Activated CD4-positive, alpha-beta T cell treated with anti-CD3 and anti-CD28 coated beads for 36 hours (primary cell): ENCODE results near the gene FCRL3. TPM values are rescaled to one million over a fixed set of nuclear protein-coding genes. Genes with fewer than 3 reads are reported as not detected.
A peak's percentile ranks its signal among the peaks of the same experiment; 100 is the strongest.

Source experiments
- ATAC-seq: fragments of 200-7000 bp; cut with Tn5 transposase; one replicate; pipeline ENCODE4 v1.10.0; 2021; ENCODE audit warnings: mild to moderate bottlenecking, moderate library complexity
- CTCF ChIA-PET: fragments of 350-600 bp; sonication (Branson Sonifier 250); formaldehyde crosslinking; loops from one replicate; lab custom pipeline; 2021; ENCODE audit warnings: antibody characterized with exemption; lab: Charles Lee
- POLR2A ChIA-PET: fragments of 350-600 bp; sonication (Branson Sonifier 250); formaldehyde crosslinking; loops from one replicate; lab custom pipeline; 2021; ENCODE audit warnings: antibody characterized with exemption, inconsistent platforms; lab: Charles Lee
- DNase-seq: peaks from one replicate; pipeline ENCODE4 v3.0.0-alpha.2; 2020
- H3K27ac Mint-ChIP-seq: one replicate; pipeline ENCODE4 v1.8.0; 2021; ENCODE audit warnings: mixed read lengths
- H3K27me3 Mint-ChIP-seq: one replicate; pipeline ENCODE4 v1.8.0; 2021; ENCODE audit warnings: mixed read lengths
- H3K36me3 Mint-ChIP-seq: one replicate; pipeline ENCODE4 v1.8.0; 2021; ENCODE audit warnings: low read depth, mixed read lengths
- H3K4me1 Mint-ChIP-seq: one replicate; pipeline ENCODE4 v1.8.0; 2021; ENCODE audit warnings: mixed read lengths
- H3K4me3 Mint-ChIP-seq: one replicate; pipeline ENCODE4 v1.8.0; 2021; ENCODE audit warnings: mild to moderate bottlenecking, moderate library complexity, mixed read lengths
- H3K9me3 Mint-ChIP-seq: one replicate; pipeline ENCODE4 v1.8.0; 2021; ENCODE audit warnings: low read depth, mixed read lengths
- intact Hi-C, 2 experiments: fragments of 100-400 bp; cut with DNase I in 1 of 2; cut with micrococcal nuclease in 1 of 2; formaldehyde crosslinking; loops; one replicate each; pipeline versions ENCODE4 v1.14.2 to v1.15.1; 2022 to 2024; cut with DNase I, micrococcal nuclease
- total RNA-seq, 2 experiments: library from RNA; stranded (reverse); gene quantifications; one replicate each; pipeline ENCODE4 v1.2.3, GENCODE V29; 2021

Gene FCRL3
- total RNA-seq, 2 experiments from 2014 or later: 1.1 to 1.2 TPM

- no peak overlapping the region for H3K27ac Mint-ChIP-seq
- H3K4me1 Mint-ChIP-seq: no peaks in the 10 kb centered on the region
- no peak overlapping the region for H3K4me3 Mint-ChIP-seq
- ChIA-PET POLR2A (no interaction called here), CTCF (interaction anchor here (0.9 kb wide), 1 partner anchor 15 kb away, joined by 3 read pairs; no protein-coding TSS in a partner anchor)
- ATAC-seq (no peak), DNase-seq (no peak)
- no peaks in the 10 kb centered on the region for H3K27me3 Mint-ChIP-seq
- intact Hi-C loops: no loop called here
- H3K36me3 Mint-ChIP-seq: no peaks in the 10 kb centered on the region
- no peaks in the 10 kb centered on the region for H3K9me3 Mint-ChIP-seq
These were observed 11.2 kb upstream of the FCRL3 start for GRCh38 chr1:157711802-157712201.

DNA sequence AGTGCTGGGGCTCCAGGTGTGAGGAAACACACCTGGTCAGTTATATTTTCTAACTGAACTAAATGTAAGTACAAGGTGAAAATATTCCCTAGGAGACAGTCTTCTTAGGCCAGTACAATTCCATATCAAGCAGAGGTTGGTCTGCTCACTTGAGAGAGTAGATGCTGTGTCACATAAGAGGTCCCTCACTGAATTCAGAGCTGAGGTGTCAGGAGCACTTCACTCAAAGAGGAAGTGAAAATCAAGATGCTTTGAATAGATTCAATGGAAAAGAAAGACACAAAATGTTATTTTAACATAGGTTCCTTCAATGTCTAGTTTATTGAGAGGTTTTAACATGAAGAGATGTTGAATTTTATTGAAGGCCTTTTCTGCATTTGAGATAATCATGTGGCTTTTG lies 4.3 kb upstream of the FCRL3 start:
- H3K36me3 Mint-ChIP-seq: no peaks in the 10 kb centered on the region
- ATAC-seq (no peak), DNase-seq (no peak)
- no peak overlapping the region for H3K4me3 Mint-ChIP-seq
- CTCF ChIA-PET: no interaction called here
- H3K27me3 Mint-ChIP-seq: peaks cover 4% of the 10 kb centered on the region
- intact Hi-C loops: loop anchor here in 1 of 2 experiments (5.0 kb wide), 1 partner anchor 57 kb away; no protein-coding TSS in a partner anchor
- H3K4me1 Mint-ChIP-seq: peaks cover 2% of the 10 kb centered on the region
- no peaks in the 10 kb centered on the region for H3K9me3 Mint-ChIP-seq
- H3K27ac Mint-ChIP-seq: no peak overlapping the region
- POLR2A ChIA-PET: no interaction called here

DNA sequence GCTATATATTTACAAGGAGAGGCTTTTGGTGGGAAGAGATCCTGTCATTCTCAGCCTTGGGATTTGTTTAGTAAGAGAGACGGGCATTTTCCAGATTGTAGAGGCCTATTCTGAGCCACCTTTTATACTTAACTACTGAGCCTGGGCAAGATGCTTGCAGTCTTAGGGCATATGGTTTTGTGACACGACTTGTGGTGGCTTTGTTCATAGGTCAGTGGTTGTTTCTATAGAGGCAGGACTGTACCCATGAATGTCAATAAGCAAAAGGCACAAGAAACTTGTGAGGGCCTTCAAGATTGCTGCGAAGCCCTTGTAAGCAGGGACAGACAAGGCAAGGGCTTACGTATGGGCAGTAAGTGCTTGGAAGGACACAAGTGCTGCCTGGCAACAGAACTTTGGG lies 3.4 kb upstream of the FCRL3 start:
- Mint-ChIP-seq H3K36me3 (no peaks in the 10 kb centered on the region), H3K27me3 (peaks cover 4% of the 10 kb centered on the region), H3K9me3 (no peaks in the 10 kb centered on the region), H3K4me3 (no peak overlapping the region), H3K27ac (no peak overlapping the region), H3K4me1 (peaks cover 2% of the 10 kb centered on the region)
- intact Hi-C loops: loop anchor here in 1 of 2 experiments (5.0 kb wide), 1 partner anchor 58 kb away; no protein-coding TSS in a partner anchor
- no peak for DNase-seq
- ATAC-seq: no peak
- ChIA-PET CTCF (interaction anchor here (0.6 kb wide), 1 partner anchor 78 kb away, joined by 3 read pairs; no protein-coding TSS in a partner anchor), POLR2A (no interaction called here)

GRCh38 chr1:157702308-157702825 lies 1.8 kb upstream of the FCRL3 start:
- no peaks in the 10 kb centered on the region for H3K9me3 Mint-ChIP-seq
- intact Hi-C loops: loop anchor here in 1 of 2 experiments (5.0 kb wide), 1 partner anchor 60 kb away; no protein-coding TSS in a partner anchor
- H3K36me3 Mint-ChIP-seq: no peaks in the 10 kb centered on the region
- ChIA-PET CTCF (no interaction called here), POLR2A (no interaction called here)
- DNase-seq: no peak
- peak; percentile 63 for ATAC-seq
- no peak overlapping the region for H3K4me3 Mint-ChIP-seq
- no peak overlapping the region for H3K27ac Mint-ChIP-seq
- peaks cover 2% of the 10 kb centered on the region for H3K4me1 Mint-ChIP-seq
- H3K27me3 Mint-ChIP-seq: peaks cover 8% of the 10 kb centered on the region

GRCh38 chr1:157700305-157700704 lies 264 bp downstream of the FCRL3 start:
- ChIA-PET POLR2A (no interaction called here), CTCF (interaction anchor here (1.8 kb wide), 1 partner anchor 9 kb away, joined by 7 read pairs; no protein-coding TSS in a partner anchor)
- ATAC-seq (peak; percentile 18), DNase-seq (no peak)
- intact Hi-C loops: loop anchor here in 1 of 2 experiments (5.0 kb wide), 1 partner anchor 62 kb away; no protein-coding TSS in a partner anchor
- Mint-ChIP-seq H3K4me1 (peaks cover 2% of the 10 kb centered on the region), H3K36me3 (no peaks in the 10 kb centered on the region), H3K9me3 (no peaks in the 10 kb centered on the region), H3K4me3 (no peak overlapping the region), H3K27me3 (peaks cover 11% of the 10 kb centered on the region), H3K27ac (no peak overlapping the region)

GRCh38 chr1:157697781-157698569 lies 2.6 kb downstream of the FCRL3 start:
- peaks cover 2% of the 10 kb centered on the region for H3K4me1 Mint-ChIP-seq

GRCh38 chr1:157696966-157697628 lies 3.5 kb downstream of the FCRL3 start:
- intact Hi-C loops: no loop called here
- ATAC-seq: no peak
- peaks cover under 1% of the 10 kb centered on the region for H3K4me1 Mint-ChIP-seq
- H3K27ac Mint-ChIP-seq: no peak overlapping the region
- H3K4me3 Mint-ChIP-seq: no peak overlapping the region
- H3K27me3 Mint-ChIP-seq: peaks cover 9% of the 10 kb centered on the region
- CTCF ChIA-PET: interaction anchor here (0.7 to 1.2 kb wide), 2 partner anchors 14 to 117 kb away, joined by 3 read pairs; no protein-coding TSS in a partner anchor
- POLR2A ChIA-PET: no interaction called here
- no peak for DNase-seq
- H3K36me3 Mint-ChIP-seq: no peaks in the 10 kb centered on the region
- no peaks in the 10 kb centered on the region for H3K9me3 Mint-ChIP-seq

More at GRCh38 chr1:157697781-157698569, 2.6 kb downstream of the FCRL3 start:
- intact Hi-C loops: no loop called here
- DNase-seq: no peak
- Mint-ChIP-seq H3K9me3 (no peaks in the 10 kb centered on the region), H3K4me3 (no peak overlapping the region), H3K27ac (no peak overlapping the region), H3K27me3 (peaks cover 11% of the 10 kb centered on the region), H3K36me3 (no peaks in the 10 kb centered on the region)
- ChIA-PET POLR2A (no interaction called here), CTCF (interaction anchor here (1.1 kb wide), 1 partner anchor 7 kb away, joined by 4 read pairs; no protein-coding TSS in a partner anchor)
- no peak for ATAC-seq

DNA sequence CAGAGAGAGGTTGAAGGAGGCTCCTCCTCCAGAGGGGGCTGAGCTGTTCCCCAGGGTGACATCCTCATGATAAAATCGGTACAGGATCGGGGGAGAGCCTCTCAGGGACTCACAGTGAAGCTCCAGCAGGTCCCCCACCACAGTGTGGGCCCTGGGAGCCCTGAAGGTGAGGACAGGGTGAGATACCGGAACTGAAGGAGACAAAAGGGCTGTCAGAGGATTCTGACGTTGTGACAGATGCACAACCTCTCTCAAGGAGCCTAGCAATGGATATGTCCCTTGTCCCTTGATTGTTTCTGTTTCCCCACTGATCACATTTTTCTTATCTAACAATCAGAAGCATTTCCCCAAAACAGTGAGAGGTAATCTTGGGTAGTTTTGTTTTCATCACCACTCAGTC lies 5.2 kb downstream of the FCRL3 start:
- DNase-seq (no peak), ATAC-seq (no peak)
- H3K36me3 Mint-ChIP-seq: no peaks in the 10 kb centered on the region
- no peak overlapping the region for H3K4me3 Mint-ChIP-seq
- CTCF ChIA-PET: interaction anchor here (0.8 kb wide), 1 partner anchor 196 kb away, joined by 3 read pairs; no protein-coding TSS in a partner anchor
- H3K27ac Mint-ChIP-seq: no peak overlapping the region
- H3K4me1 Mint-ChIP-seq: no peaks in the 10 kb centered on the region
- POLR2A ChIA-PET: no interaction called here
- peaks cover 6% of the 10 kb centered on the region for H3K27me3 Mint-ChIP-seq
- intact Hi-C loops: no loop called here
- H3K9me3 Mint-ChIP-seq: no peaks in the 10 kb centered on the region

GRCh38 chr1:157691285-157691920 lies 9.2 kb downstream of the FCRL3 start:
- POLR2A ChIA-PET: no interaction called here
- no peaks in the 10 kb centered on the region for H3K36me3 Mint-ChIP-seq
- intact Hi-C loops: loop anchor here (1.0 to 5.0 kb wide), 2 partner anchors 109 to 110 kb away; no protein-coding TSS in a partner anchor
- H3K4me1 Mint-ChIP-seq: no peaks in the 10 kb centered on the region
- no peak overlapping the region for H3K27ac Mint-ChIP-seq
- H3K4me3 Mint-ChIP-seq: no peak overlapping the region
- peaks cover 3% of the 10 kb centered on the region for H3K27me3 Mint-ChIP-seq
- DNase-seq: no peak
- no peaks in the 10 kb centered on the region for H3K9me3 Mint-ChIP-seq
- CTCF ChIA-PET: interaction anchor here (0.6 to 2.7 kb wide), 5 partner anchors 9 to 283 kb away, joined by 3 to 22 read pairs (median 4); partner anchors contain the start of gene FCRL3
- ATAC-seq: no peak

GRCh38 chr1:157682710-157683437 lies 17.7 kb downstream of the FCRL3 start:
- ChIA-PET CTCF (no interaction called here), POLR2A (no interaction called here)
- intact Hi-C loops: no loop called here
- Mint-ChIP-seq H3K4me3 (no peak overlapping the region), H3K36me3 (no peaks in the 10 kb centered on the region), H3K27ac (no peak overlapping the region), H3K9me3 (no peaks in the 10 kb centered on the region), H3K27me3 (peaks cover 9% of the 10 kb centered on the region), H3K4me1 (no peaks in the 10 kb centered on the region)
- DNase-seq (no peak), ATAC-seq (no peak)
